GM06990 (cell line): Measurements from ENCODE around the gene TPM2.

Experiments used
- DNase-seq: peaks from one replicate; pipeline ENCODE4 v3.0.0-alpha.2; 2011; ENCODE audit not compliant: insufficient read length; ENCODE audit errors: extremely low read depth
- H3K27me3 ChIP-seq: replicated peaks from 2 replicates; pipeline ENCODE4 v1.6.0; 2011; ENCODE audit warnings: low read length; ENCODE audit not compliant: control insufficient read depth, insufficient read depth
- H3K36me3 ChIP-seq: 2 replicates; pipeline ENCODE4 v1.5.1; 2011; ENCODE audit warnings: low read length; ENCODE audit not compliant: control insufficient read depth, insufficient read depth
- H3K4me3 ChIP-seq: replicated peaks from 2 replicates; pipeline ENCODE4 v1.5.1; 2011; ENCODE audit warnings: low read depth, mild to moderate bottlenecking, control low read depth, low read length
- CTCF ChIP-seq: IDR thresholded peaks from 2 replicates; pipeline ENCODE4 v1.5.1; 2011; ENCODE audit warnings: low read length, control low read depth, mild to moderate bottlenecking, inconsistent platforms; ENCODE audit not compliant: insufficient read depth, poor library complexity, severe bottlenecking

The TPM2 gene

GRCh38 chr9:35729101-35729500 lies 39.4 kb upstream of the TPM2 start:
- Histone ChIP-seq H3K4me3 (peak overlapping the region; percentile 92), H3K36me3 (peaks cover 14% of the 10 kb centered on the region), H3K27me3 (no peaks in the 10 kb centered on the region)
- no peak for DNase-seq
- TF ChIP-seq CTCF = no peak

GRCh38 chr9:35728041-35728971 lies 38.6 kb upstream of the TPM2 start:
- no peak for TF ChIP-seq CTCF
- no peaks in the 10 kb centered on the region for H3K27me3 ChIP-seq
- H3K36me3 ChIP-seq = peaks cover 21% of the 10 kb centered on the region
- peak overlapping the region; percentile 58 for H3K4me3 ChIP-seq
- peak; percentile 77 for DNase-seq

GRCh38 chr9:35727676-35728040 lies 37.9 kb upstream of the TPM2 start:
- Histone ChIP-seq H3K4me3 (peak overlapping the region; percentile 58), H3K36me3 (peaks cover 22% of the 10 kb centered on the region), H3K27me3 (no peaks in the 10 kb centered on the region)
- no peak for DNase-seq
- TF ChIP-seq CTCF = no peak

- Histone ChIP-seq H3K36me3 (peaks cover 28% of the 10 kb centered on the region), H3K4me3 (no peak overlapping the region), H3K27me3 (no peaks in the 10 kb centered on the region)
- peak; percentile 65 for TF ChIP-seq CTCF
- DNase-seq = peak; percentile 56
These were observed 37.2 kb upstream of the TPM2 start for GRCh38 chr9:35726931-35727330.

- Histone ChIP-seq H3K27me3 (no peaks in the 10 kb centered on the region), H3K4me3 (no peak overlapping the region), H3K36me3 (peaks cover 42% of the 10 kb centered on the region)
- no peak for DNase-seq
- TF ChIP-seq CTCF = no peak
These were observed 35.6 kb upstream of the TPM2 start for GRCh38 chr9:35725362-35725761.
